H9 (cell line): ENCODE results near the gene DMBT1. TPM values are rescaled to one million over a fixed set of nuclear protein-coding genes. Genes with fewer than 3 reads are reported as not detected.
"Not testable (repeated sequence)": the region's sequence is repeated elsewhere in the genome, so short reads cannot be mapped to it uniquely, and the experiment has no call there.

Source experiments
- DNase-seq: peaks from one replicate; pipeline ENCODE4 v3.0.0-alpha.2; 2017
- H2AFZ ChIP-seq: one replicate; pipeline ENCODE4 v1.6.1; 2013; ENCODE audit warnings: mild to moderate bottlenecking, low read length, control low read depth, moderate library complexity
- H2AK5ac ChIP-seq: 2 replicates; pipeline ENCODE4 v1.6.1; 2013; ENCODE audit warnings: low read length, control low read depth, mixed read lengths; ENCODE audit not compliant: insufficient read length
- H2BK120ac ChIP-seq: one replicate; pipeline ENCODE4 v1.6.1; 2013; ENCODE audit warnings: low read depth, mild to moderate bottlenecking, low read length, control low read depth, inconsistent platforms; ENCODE audit not compliant: poor library complexity, severe bottlenecking
- H2BK12ac ChIP-seq: 2 replicates; pipeline ENCODE4 v1.6.1; 2013; ENCODE audit warnings: low read length, control low read depth, mixed read lengths, low read depth; ENCODE audit not compliant: insufficient read length
- H2BK15ac ChIP-seq: 2 replicates; pipeline ENCODE4 v1.6.1; 2013; ENCODE audit warnings: low read depth, low read length, control low read depth
- H2BK20ac ChIP-seq: one replicate; pipeline ENCODE4 v1.6.1; 2013; ENCODE audit warnings: low read depth, mild to moderate bottlenecking, low read length, control low read depth, inconsistent platforms; ENCODE audit not compliant: poor library complexity, severe bottlenecking
- H2BK5ac ChIP-seq: 2 replicates; pipeline ENCODE4 v1.6.1; 2013; ENCODE audit warnings: low read length, control low read depth, mixed read lengths; ENCODE audit not compliant: insufficient read length
- H3K14ac ChIP-seq: 2 replicates; pipeline ENCODE4 v1.6.1; 2013; ENCODE audit warnings: low read length, control low read depth; ENCODE audit not compliant: insufficient read depth
- H3K18ac ChIP-seq: 2 replicates; pipeline ENCODE4 v1.6.1; 2013; ENCODE audit warnings: low read depth, mild to moderate bottlenecking, mixed read lengths, low read length, control low read depth; ENCODE audit not compliant: insufficient read length
- H3K23ac ChIP-seq: 2 replicates; pipeline ENCODE4 v1.6.1; 2013; ENCODE audit warnings: low read length, control low read depth, mixed read lengths, low read depth; ENCODE audit not compliant: insufficient read length
- H3K23me2 ChIP-seq: 2 replicates; pipeline ENCODE4 v1.6.1; 2013; ENCODE audit warnings: low read depth, mild to moderate bottlenecking, mixed read lengths, low read length, control low read depth; ENCODE audit not compliant: insufficient read length, poor library complexity, severe bottlenecking
- H3K27ac ChIP-seq: 2 replicates; pipeline ENCODE4 v1.5.1; 2013; ENCODE audit warnings: low read length, control low read depth, mixed read lengths, low read depth; ENCODE audit not compliant: insufficient read length
- H3K27me3 ChIP-seq: 2 replicates; pipeline ENCODE4 v1.6.1; 2013; ENCODE audit warnings: low read length, control low read depth, inconsistent platforms; ENCODE audit not compliant: insufficient read depth
- H3K4ac ChIP-seq: 2 replicates; pipeline ENCODE4 v1.6.1; 2013; ENCODE audit warnings: low read depth, mild to moderate bottlenecking, control low read depth, inconsistent platforms, low read length, moderate library complexity
- H3K4me1 ChIP-seq: 2 replicates; pipeline ENCODE4 v1.6.1; 2013; ENCODE audit warnings: low read length, control low read depth, inconsistent platforms; ENCODE audit not compliant: insufficient read depth
- H3K4me2 ChIP-seq: 2 replicates; pipeline ENCODE4 v1.6.1; 2013; ENCODE audit warnings: low read length, control low read depth, mixed read lengths; ENCODE audit not compliant: insufficient read length, insufficient read depth
- H3K56ac ChIP-seq: 2 replicates; pipeline ENCODE4 v1.6.1; 2013; ENCODE audit warnings: low read depth, mild to moderate bottlenecking, mixed read lengths, low read length, control low read depth; ENCODE audit not compliant: insufficient read length
- H3K79me1 ChIP-seq: 2 replicates; pipeline ENCODE4 v1.6.1; 2013; ENCODE audit warnings: low read depth, mild to moderate bottlenecking, moderate library complexity, low read length, control low read depth, inconsistent platforms; ENCODE audit not compliant: insufficient read depth, poor library complexity, severe bottlenecking
- H3K79me2 ChIP-seq: 2 replicates; pipeline ENCODE4 v1.6.1; 2013; ENCODE audit warnings: low read length, control low read depth, inconsistent platforms; ENCODE audit not compliant: insufficient read depth
- H3K9ac ChIP-seq: 2 replicates; pipeline ENCODE4 v1.6.1; 2013; ENCODE audit warnings: low read length, control low read depth, mixed read lengths; ENCODE audit not compliant: insufficient read length; ENCODE audit errors: extremely low read depth
- H3K9me3 ChIP-seq: one replicate; pipeline ENCODE4 v1.6.1; 2013; ENCODE audit warnings: low read depth, low read length, inconsistent platforms; ENCODE audit not compliant: control insufficient read depth
- H3T11ph ChIP-seq: one replicate; pipeline ENCODE4 v1.6.1; 2013; ENCODE audit warnings: mild to moderate bottlenecking, low read length, control low read depth, inconsistent platforms
- H4K20me1 ChIP-seq: one replicate; pipeline ENCODE4 v1.6.1; 2013; ENCODE audit not compliant: control insufficient read depth, insufficient read length, insufficient read depth
- H4K5ac ChIP-seq: 2 replicates; pipeline ENCODE4 v1.6.1; 2013; ENCODE audit warnings: low read depth, mild to moderate bottlenecking, mixed read lengths, low read length, control low read depth; ENCODE audit not compliant: insufficient read length
- H4K8ac ChIP-seq: replicated peaks from 2 replicates; pipeline ENCODE4 v1.6.1; 2013; ENCODE audit warnings: low read length, control low read depth, mixed read lengths, low read depth; ENCODE audit not compliant: insufficient read length
- H4K91ac ChIP-seq: 2 replicates; pipeline ENCODE4 v1.6.1; 2013; ENCODE audit warnings: low read depth, mild to moderate bottlenecking, moderate library complexity, mixed read lengths, low read length, control low read depth; ENCODE audit not compliant: insufficient read length
- H3K27ac Mint-ChIP-seq, 3 experiments: 2 replicates in 2 of 3; 3 replicates in 1 of 3; pipeline ENCODE4 v1.8.0; 2020 to 2021; ENCODE audit warnings: mixed read lengths in 3 of 3, mild to moderate bottlenecking in 1 of 3, moderate library complexity in 1 of 3
- H3K27me3 Mint-ChIP-seq: 2 replicates; pipeline ENCODE4 v1.8.0; 2021; ENCODE audit warnings: low read depth, mild to moderate bottlenecking, moderate library complexity, mixed read lengths
- H3K36me3 Mint-ChIP-seq, 3 experiments: 2 replicates in 2 of 3; 3 replicates in 1 of 3; pipeline ENCODE4 v1.8.0; 2020 to 2021; ENCODE audit warnings: low read depth in 3 of 3, mixed read lengths in 3 of 3; ENCODE audit not compliant: insufficient read depth in 1 of 3
- H3K4me1 Mint-ChIP-seq, 2 experiments: 2 replicates each; pipeline ENCODE4 v1.8.0; 2020; ENCODE audit warnings: mixed read lengths in 2 of 2
- H3K4me3 Mint-ChIP-seq, 2 experiments: 2 replicates in 1 of 2; 3 replicates in 1 of 2; pipeline ENCODE4 v1.8.0; 2020 to 2021; ENCODE audit warnings: mild to moderate bottlenecking in 2 of 2, mixed read lengths in 2 of 2, moderate library complexity in 1 of 2
- H3K9me3 Mint-ChIP-seq, 2 experiments: 2 replicates in 1 of 2; 3 replicates in 1 of 2; pipeline ENCODE4 v1.8.0; 2020; ENCODE audit warnings: mild to moderate bottlenecking in 2 of 2, mixed read lengths in 2 of 2, moderate library complexity in 1 of 2
- WGBS: extraction: QIAGEN DNeasy Blood & Tissue Kit; methylation state at CpG from one replicate; pipeline ENCODE4 v1.1.7; 2013; ENCODE audit warnings: missing lambda C conversion rate, low lambda C conversion rate, mixed read lengths; ENCODE audit not compliant: insufficient read length; ENCODE audit errors: extremely low coverage; 5-methylcytosine and 5-hydroxymethylcytosine counted together
- total RNA-seq: library from RNA; stranded (reverse); gene quantifications from 2 replicates; pipeline ENCODE4 v1.2.1, GENCODE V29; 2021
- TF ChIP-seq, protein P1 (sequence below): fragments of 200-600 bp; sonication (generic); conservative IDR thresholded peaks from 3 replicates; pipeline ENCODE4 v1.8.0; 2021; ENCODE audit warnings: antibody characterized with exemption, mild to moderate bottlenecking

The DMBT1 gene
- total RNA-seq, 1 experiment from 2014 or later: 0.04 TPM

DNA sequence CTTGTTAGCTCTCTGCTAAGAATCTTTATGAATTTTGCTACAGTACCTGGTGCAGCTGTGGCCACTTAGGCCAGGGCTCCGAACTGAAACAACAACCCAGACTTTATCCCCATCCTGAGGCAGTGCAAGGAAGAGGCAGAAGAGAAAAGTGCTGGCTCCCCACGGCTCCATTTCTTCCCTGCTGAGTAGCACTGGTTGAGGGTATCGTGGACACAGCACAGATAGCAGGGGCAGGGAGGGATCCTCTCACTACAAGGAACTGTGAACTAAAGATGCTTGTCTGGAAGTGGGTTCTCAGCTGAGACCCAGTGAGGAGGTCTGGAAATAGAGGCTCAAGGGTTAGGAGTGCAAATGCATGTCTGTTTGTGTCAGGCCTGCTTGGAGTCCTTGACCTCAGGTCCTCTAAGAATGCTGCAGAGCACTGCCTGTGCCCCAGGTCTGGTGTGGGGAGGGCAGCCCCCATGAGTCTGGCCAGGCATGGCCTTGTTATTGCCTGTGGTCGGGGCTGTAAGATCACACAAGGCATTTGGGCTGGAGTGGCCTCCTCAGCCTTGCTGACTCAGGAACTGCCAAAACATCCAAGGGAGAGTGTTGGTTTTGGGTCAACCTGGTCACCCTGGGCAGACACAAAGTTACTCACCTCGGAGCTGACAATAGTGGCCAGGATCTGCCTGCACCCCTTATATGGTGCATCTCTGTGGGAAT, 58.1 kb downstream of the DMBT1 start:
- Histone ChIP-seq H3K4me1 (no peaks in the 10 kb centered on the region), H3K4me2 (no peak overlapping the region), H3K27me3 (no peaks in the 10 kb centered on the region), H3K56ac (no peak overlapping the region), H4K91ac (no peak overlapping the region), H3K18ac (no peak overlapping the region), H3T11ph (no peak overlapping the region), H2BK5ac (no peak overlapping the region), H3K14ac (no peak overlapping the region), H2BK120ac (no peak overlapping the region), H3K27ac (no peak overlapping the region), H2BK15ac (no peak overlapping the region), H3K23ac (no peak overlapping the region), H3K79me1 (no peaks in the 10 kb centered on the region), H3K9ac (no peak overlapping the region), H3K9me3 (no peaks in the 10 kb centered on the region), H2AFZ (no peak overlapping the region), H4K20me1 (no peaks in the 10 kb centered on the region), H2BK20ac (no peak overlapping the region), H3K79me2 (no peaks in the 10 kb centered on the region), H4K8ac (no peak overlapping the region), H3K4ac (no peak overlapping the region), H2BK12ac (no peak overlapping the region), H4K5ac (no peak overlapping the region), H3K23me2 (no peaks in the 10 kb centered on the region), H2AK5ac (no peak overlapping the region)
- no peaks in the 10 kb centered on the region for H3K4me1 Mint-ChIP-seq
- peaks cover 14 to 17% of the 10 kb centered on the region in 2 experiments; a peak in 3 of 5 replicates for H3K9me3 Mint-ChIP-seq
- H3K36me3 Mint-ChIP-seq: peaks cover 0 to 3% (median 0%) of the 10 kb centered on the region in 3 experiments; a peak in 2 of 7 replicates
- no peak overlapping the region for H3K27ac Mint-ChIP-seq
- TF ChIP-seq, protein P1, sequence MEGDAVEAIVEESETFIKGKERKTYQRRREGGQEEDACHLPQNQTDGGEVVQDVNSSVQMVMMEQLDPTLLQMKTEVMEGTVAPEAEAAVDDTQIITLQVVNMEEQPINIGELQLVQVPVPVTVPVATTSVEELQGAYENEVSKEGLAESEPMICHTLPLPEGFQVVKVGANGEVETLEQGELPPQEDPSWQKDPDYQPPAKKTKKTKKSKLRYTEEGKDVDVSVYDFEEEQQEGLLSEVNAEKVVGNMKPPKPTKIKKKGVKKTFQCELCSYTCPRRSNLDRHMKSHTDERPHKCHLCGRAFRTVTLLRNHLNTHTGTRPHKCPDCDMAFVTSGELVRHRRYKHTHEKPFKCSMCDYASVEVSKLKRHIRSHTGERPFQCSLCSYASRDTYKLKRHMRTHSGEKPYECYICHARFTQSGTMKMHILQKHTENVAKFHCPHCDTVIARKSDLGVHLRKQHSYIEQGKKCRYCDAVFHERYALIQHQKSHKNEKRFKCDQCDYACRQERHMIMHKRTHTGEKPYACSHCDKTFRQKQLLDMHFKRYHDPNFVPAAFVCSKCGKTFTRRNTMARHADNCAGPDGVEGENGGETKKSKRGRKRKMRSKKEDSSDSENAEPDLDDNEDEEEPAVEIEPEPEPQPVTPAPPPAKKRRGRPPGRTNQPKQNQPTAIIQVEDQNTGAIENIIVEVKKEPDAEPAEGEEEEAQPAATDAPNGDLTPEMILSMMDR: no peak
- DNase-seq: no peak
- no peak overlapping the region for H3K4me3 Mint-ChIP-seq
- H3K27me3 Mint-ChIP-seq: peaks cover 7% of the 10 kb centered on the region
- no CpG with 5 or more reads among the region's 5 CpGs for WGBS

DNA sequence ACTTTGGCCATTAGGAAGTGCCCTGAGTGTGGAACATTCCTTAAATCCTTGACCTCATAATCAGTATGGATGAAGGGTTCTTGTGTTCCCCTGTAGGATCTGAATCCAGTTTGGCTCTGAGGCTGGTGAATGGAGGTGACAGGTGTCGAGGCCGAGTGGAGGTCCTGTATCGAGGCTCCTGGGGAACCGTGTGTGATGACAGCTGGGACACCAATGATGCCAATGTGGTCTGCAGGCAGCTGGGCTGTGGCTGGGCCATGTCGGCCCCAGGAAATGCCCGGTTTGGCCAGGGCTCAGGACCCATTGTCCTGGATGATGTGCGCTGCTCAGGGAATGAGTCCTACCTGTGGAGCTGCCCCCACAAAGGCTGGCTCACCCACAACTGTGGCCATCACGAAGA, 60.4 kb downstream of the DMBT1 start:
- not testable (repeated sequence) for H3K4me2 ChIP-seq, H3K9ac ChIP-seq, H4K5ac ChIP-seq, H3K4me3 Mint-ChIP-seq, H2BK120ac ChIP-seq, H4K20me1 ChIP-seq, H3K14ac ChIP-seq, H3K79me2 ChIP-seq, H3K23me2 ChIP-seq, H4K91ac ChIP-seq, H2AFZ ChIP-seq, H3K23ac ChIP-seq, H2BK20ac ChIP-seq, H3K27me3 Mint-ChIP-seq, H2BK15ac ChIP-seq, H3K27ac ChIP-seq, H2BK5ac ChIP-seq, H3K4ac ChIP-seq, H3K4me1 Mint-ChIP-seq, H3K36me3 Mint-ChIP-seq, H3K18ac ChIP-seq, H2BK12ac ChIP-seq, H4K8ac ChIP-seq, H3K9me3 ChIP-seq, H2AK5ac ChIP-seq, H3T11ph ChIP-seq, H3K56ac ChIP-seq, H3K27ac Mint-ChIP-seq, H3K4me1 ChIP-seq, H3K27me3 ChIP-seq, H3K79me1 ChIP-seq, DNase-seq
- peaks cover 14 to 17% of the 10 kb centered on the region in 2 experiments; a peak in 3 of 5 replicates for H3K9me3 Mint-ChIP-seq
- no CpG with 5 or more reads among the region's 8 CpGs for WGBS
